GM23248 (cell line): Measurements from ENCODE around the gene VRK1.

ENCODE experiments used
- EZH2 ChIP-seq: fragments of 200-600 bp; sonication (generic); IDR thresholded peaks from 2 replicates; pipeline ENCODE4 v1.6.1; 2018; ENCODE audit warnings: antibody characterized with exemption, mild to moderate bottlenecking; ENCODE audit not compliant: insufficient read depth, poor library complexity, severe bottlenecking
- EZH2phosphoT487 ChIP-seq: fragments of 200-600 bp; sonication (generic); IDR thresholded peaks from 2 replicates; pipeline ENCODE4 v1.6.1; 2018; ENCODE audit warnings: antibody characterized with exemption, moderate library complexity, mild to moderate bottlenecking, low read depth; ENCODE audit not compliant: insufficient read depth

GRCh38 chr14:96914571-96915128, 117.5 kb downstream of the VRK1 start:
- TF ChIP-seq EZH2 (no peak), EZH2phosphoT487 (no peak)
